Measurements from ENCODE around the gene C4BPA.

Gene C4BPA

GRCh38 chr1:207115269-207115668 lies 11.2 kb downstream of the C4BPA start:
- no CpG with 5 or more reads among the region's 5 CpGs for WGBS
- Histone ChIP-seq H3K27me3 (ENCODE audit: control insufficient read depth in 1 of 2, insufficient read depth in 1 of 2, low read length in 2 of 2) (peaks cover 0 to 14% of the 10 kb centered on the region in 2 experiments), H3K27ac (ENCODE audit: low read length, poor library complexity, severe bottlenecking) (no peak overlapping the region), H4K8ac (ENCODE audit: low read length) (no peak overlapping the region), H3K4me1 (ENCODE audit: control insufficient read depth, insufficient read depth, low read depth, low read length) (no peaks in the 10 kb centered on the region), H2AK5ac (ENCODE audit: low read length, severe bottlenecking) (no peak overlapping the region), H3K18ac (ENCODE audit: low read depth in 1 of 2, low read length in 2 of 2) (no peak overlapping the region), H2BK120ac (ENCODE audit: low read depth, low read length) (no peak overlapping the region), H2BK15ac (ENCODE audit: low read depth, poor library complexity, severe bottlenecking) (no peak overlapping the region), H3K4ac (ENCODE audit: low read depth in 1 of 2, low read length in 2 of 2) (no peak overlapping the region), H3K4me3 (ENCODE audit: insufficient read depth in 1 of 2, low read depth in 1 of 2, low read length in 2 of 2) (no peak overlapping the region), H3K23ac (ENCODE audit: low read length in 2 of 2) (no peak overlapping the region), H3K36me3 (ENCODE audit: control insufficient read depth in 1 of 2, insufficient read depth in 2 of 2, low read depth in 1 of 2, low read length in 2 of 2) (no peaks in the 10 kb centered on the region), H3K9ac (ENCODE audit: low read length) (no peak overlapping the region), H4K91ac (ENCODE audit: low read length) (no peak overlapping the region), H3K9me3 (ENCODE audit: control insufficient read depth, low read length) (no peaks in the 10 kb centered on the region), H3K14ac (ENCODE audit: low read length in 2 of 2) (no peak overlapping the region), H2BK12ac (ENCODE audit: low read length in 2 of 2) (no peak overlapping the region), H3K79me1 (replicated peaks; ENCODE audit: low read length, poor library complexity, severe bottlenecking) (no peaks in the 10 kb centered on the region), H3K4me2 (ENCODE audit: low read length, poor library complexity, severe bottlenecking) (no peak overlapping the region), H2BK5ac (ENCODE audit: low read depth, low read length, poor library complexity, severe bottlenecking) (no peak overlapping the region), H2AFZ (ENCODE audit: low read depth, low read length) (no peak overlapping the region)
- no peak for DNase-seq

GRCh38 chr1:207124389-207124788 lies 20.4 kb downstream of the C4BPA start:
- Histone ChIP-seq H3K79me1 (replicated peaks; ENCODE audit: low read length, poor library complexity, severe bottlenecking) (no peaks in the 10 kb centered on the region), H3K14ac (ENCODE audit: low read length in 2 of 2) (no peak overlapping the region), H2BK15ac (ENCODE audit: low read depth, poor library complexity, severe bottlenecking) (no peak overlapping the region), H3K18ac (ENCODE audit: low read depth in 1 of 2, low read length in 2 of 2) (no peak overlapping the region), H4K8ac (ENCODE audit: low read length) (no peak overlapping the region), H2BK120ac (ENCODE audit: low read depth, low read length) (no peak overlapping the region), H3K9me3 (ENCODE audit: control insufficient read depth, low read length) (peaks cover 30% of the 10 kb centered on the region), H3K4me1 (ENCODE audit: control insufficient read depth, insufficient read depth, low read depth, low read length) (no peaks in the 10 kb centered on the region), H4K91ac (ENCODE audit: low read length) (no peak overlapping the region), H2BK12ac (ENCODE audit: low read length in 2 of 2) (no peak overlapping the region), H3K27ac (ENCODE audit: low read length, poor library complexity, severe bottlenecking) (no peak overlapping the region), H3K4ac (ENCODE audit: low read depth in 1 of 2, low read length in 2 of 2) (no peak overlapping the region), H2AFZ (ENCODE audit: low read depth, low read length) (no peak overlapping the region), H3K4me3 (ENCODE audit: insufficient read depth in 1 of 2, low read depth in 1 of 2, low read length in 2 of 2) (no peak overlapping the region), H3K4me2 (ENCODE audit: low read length, poor library complexity, severe bottlenecking) (no peak overlapping the region), H2AK5ac (ENCODE audit: low read length, severe bottlenecking) (no peak overlapping the region), H3K27me3 (ENCODE audit: control insufficient read depth in 1 of 2, insufficient read depth in 1 of 2, low read length in 2 of 2) (no peaks in the 10 kb centered on the region), H2BK5ac (ENCODE audit: low read depth, low read length, poor library complexity, severe bottlenecking) (no peak overlapping the region), H3K9ac (ENCODE audit: low read length) (no peak overlapping the region), H3K23ac (ENCODE audit: low read length in 2 of 2) (no peak overlapping the region), H3K36me3 (ENCODE audit: control insufficient read depth in 1 of 2, insufficient read depth in 2 of 2, low read depth in 1 of 2, low read length in 2 of 2) (no peaks in the 10 kb centered on the region)
- WGBS: 85% methylated on average over 3 of the region's 3 CpGs
- no peak for DNase-seq

- H3K4me2 ChIP-seq (ENCODE audit: low read length, poor library complexity, severe bottlenecking): no peak overlapping the region
- H2BK5ac ChIP-seq (ENCODE audit: low read depth, low read length, poor library complexity, severe bottlenecking): no peak overlapping the region
- H3K36me3 ChIP-seq (ENCODE audit: control insufficient read depth in 1 of 2, insufficient read depth in 2 of 2, low read depth in 1 of 2, low read length in 2 of 2): no peaks in the 10 kb centered on the region
- H3K9ac ChIP-seq (ENCODE audit: low read length): no peak overlapping the region
- H3K18ac ChIP-seq (ENCODE audit: low read depth in 1 of 2, low read length in 2 of 2): no peak overlapping the region
- no peak overlapping the region for H2AK5ac ChIP-seq (ENCODE audit: low read length, severe bottlenecking)
- no peak overlapping the region for H2AFZ ChIP-seq (ENCODE audit: low read depth, low read length)
- H3K4me3 ChIP-seq (ENCODE audit: insufficient read depth in 1 of 2, low read depth in 1 of 2, low read length in 2 of 2): no peak overlapping the region
- H3K4ac ChIP-seq (ENCODE audit: low read depth in 1 of 2, low read length in 2 of 2): no peak overlapping the region
- H4K91ac ChIP-seq (ENCODE audit: low read length): no peak overlapping the region
- no peak overlapping the region for H3K23ac ChIP-seq (ENCODE audit: low read length in 2 of 2)
- H3K9me3 ChIP-seq (ENCODE audit: control insufficient read depth, low read length): peaks cover 47% of the 10 kb centered on the region
- H3K79me1 ChIP-seq (replicated peaks; ENCODE audit: low read length, poor library complexity, severe bottlenecking): no peaks in the 10 kb centered on the region
- H3K4me1 ChIP-seq (ENCODE audit: control insufficient read depth, insufficient read depth, low read depth, low read length): no peaks in the 10 kb centered on the region
- DNase-seq: no peak
- no peak overlapping the region for H2BK12ac ChIP-seq (ENCODE audit: low read length in 2 of 2)
- H4K8ac ChIP-seq (ENCODE audit: low read length): no peak overlapping the region
- H3K27ac ChIP-seq (ENCODE audit: low read length, poor library complexity, severe bottlenecking): no peak overlapping the region
- no peaks in the 10 kb centered on the region for H3K27me3 ChIP-seq (ENCODE audit: control insufficient read depth in 1 of 2, insufficient read depth in 1 of 2, low read length in 2 of 2)
- no peak overlapping the region for H2BK120ac ChIP-seq (ENCODE audit: low read depth, low read length)
- no peak overlapping the region for H3K14ac ChIP-seq (ENCODE audit: low read length in 2 of 2)
- H2BK15ac ChIP-seq (ENCODE audit: low read depth, poor library complexity, severe bottlenecking): no peak overlapping the region
Measured at GRCh38 chr1:207128336-207128921, 24.4 kb downstream of the C4BPA start.

GRCh38 chr1:207129053-207129452 lies 25.0 kb downstream of the C4BPA start:
- H3K79me1 ChIP-seq (replicated peaks; ENCODE audit: low read length, poor library complexity, severe bottlenecking): no peaks in the 10 kb centered on the region
- H3K9me3 ChIP-seq (ENCODE audit: control insufficient read depth, low read length): peaks cover 47% of the 10 kb centered on the region
- no peak overlapping the region for H3K23ac ChIP-seq (ENCODE audit: low read length in 2 of 2)

More at GRCh38 chr1:207129053-207129452, 25.0 kb downstream of the C4BPA start:
- no peak overlapping the region for H3K4me2 ChIP-seq (ENCODE audit: low read length, poor library complexity, severe bottlenecking)
- H2BK15ac ChIP-seq (ENCODE audit: low read depth, poor library complexity, severe bottlenecking): no peak overlapping the region
- no peak overlapping the region for H2BK120ac ChIP-seq (ENCODE audit: low read depth, low read length)
- H2AK5ac ChIP-seq (ENCODE audit: low read length, severe bottlenecking): no peak overlapping the region
- H3K4ac ChIP-seq (ENCODE audit: low read depth in 1 of 2, low read length in 2 of 2): no peak overlapping the region
- no peak overlapping the region for H4K91ac ChIP-seq (ENCODE audit: low read length)
- H3K36me3 ChIP-seq (ENCODE audit: control insufficient read depth in 1 of 2, insufficient read depth in 2 of 2, low read depth in 1 of 2, low read length in 2 of 2): no peaks in the 10 kb centered on the region
- no peak overlapping the region for H3K9ac ChIP-seq (ENCODE audit: low read length)
- H2AFZ ChIP-seq (ENCODE audit: low read depth, low read length): no peak overlapping the region
- no peak overlapping the region for H3K4me3 ChIP-seq (ENCODE audit: insufficient read depth in 1 of 2, low read depth in 1 of 2, low read length in 2 of 2)
- DNase-seq: no peak
- H3K27me3 ChIP-seq (ENCODE audit: control insufficient read depth in 1 of 2, insufficient read depth in 1 of 2, low read length in 2 of 2): no peaks in the 10 kb centered on the region
- H3K14ac ChIP-seq (ENCODE audit: low read length in 2 of 2): no peak overlapping the region
- no peak overlapping the region for H3K27ac ChIP-seq (ENCODE audit: low read length, poor library complexity, severe bottlenecking)
- no peak overlapping the region for H4K8ac ChIP-seq (ENCODE audit: low read length)
- no peak overlapping the region for H2BK12ac ChIP-seq (ENCODE audit: low read length in 2 of 2)
- no peak overlapping the region for H2BK5ac ChIP-seq (ENCODE audit: low read depth, low read length, poor library complexity, severe bottlenecking)
- no peak overlapping the region for H3K18ac ChIP-seq (ENCODE audit: low read depth in 1 of 2, low read length in 2 of 2)
- no peaks in the 10 kb centered on the region for H3K4me1 ChIP-seq (ENCODE audit: control insufficient read depth, insufficient read depth, low read depth, low read length)
